ENCODE results near the gene SETD7. TPM values are rescaled to one million over a fixed set of nuclear protein-coding genes. Genes with fewer than 3 reads are reported as not detected.

The SETD7 gene
- total and polyA plus RNA-seq, 2 experiments from 2014 or later: 1.1 to 4.2 TPM

GRCh38 chr4:139581096-139581495 lies 25.1 kb upstream of the SETD7 start:
- H3K79me2 ChIP-seq (replicated peaks; ENCODE audit: insufficient read depth): no peaks in the 10 kb centered on the region
- no peaks in the 10 kb centered on the region for H3F3A ChIP-seq (replicated peaks; ENCODE audit: low read depth)
- H3K27ac ChIP-seq (ENCODE audit: low read depth): no peak overlapping the region
- peaks cover under 1% of the 10 kb centered on the region for H4K20me1 ChIP-seq (replicated peaks; ENCODE audit: insufficient read depth)
- H3K27me3 ChIP-seq (ENCODE audit: insufficient read depth): peaks cover 46% of the 10 kb centered on the region
- H2AFZ ChIP-seq: no peak overlapping the region
- TF ChIP-seq CREB1 (CRISPR knock-in tag; IDR thresholded peaks at IDR 0.05; ENCODE audit: low read depth) (no peak), JUNB (IDR thresholded peaks at IDR 0.05; ENCODE audit: unreplicated experiment) (no peak), ZNF114 (CRISPR knock-in tag; IDR thresholded peaks at IDR 0.05) (no peak), POLR2AphosphoS5 (IDR thresholded peaks at IDR 0.05; ENCODE audit: low read depth) (no peak), STAT1 (IDR thresholded peaks at IDR 0.05; ENCODE audit: unreplicated experiment) (no peak), NANOG (IDR thresholded peaks at IDR 0.05; ENCODE audit: borderline replicate concordance) (no peak), ETS1 (IDR thresholded peaks at IDR 0.05) (no peak), EZH2phosphoT487 (IDR thresholded peaks at IDR 0.05; ENCODE audit: unreplicated experiment) (no peak)
- TF ChIP-seq, protein P1, sequence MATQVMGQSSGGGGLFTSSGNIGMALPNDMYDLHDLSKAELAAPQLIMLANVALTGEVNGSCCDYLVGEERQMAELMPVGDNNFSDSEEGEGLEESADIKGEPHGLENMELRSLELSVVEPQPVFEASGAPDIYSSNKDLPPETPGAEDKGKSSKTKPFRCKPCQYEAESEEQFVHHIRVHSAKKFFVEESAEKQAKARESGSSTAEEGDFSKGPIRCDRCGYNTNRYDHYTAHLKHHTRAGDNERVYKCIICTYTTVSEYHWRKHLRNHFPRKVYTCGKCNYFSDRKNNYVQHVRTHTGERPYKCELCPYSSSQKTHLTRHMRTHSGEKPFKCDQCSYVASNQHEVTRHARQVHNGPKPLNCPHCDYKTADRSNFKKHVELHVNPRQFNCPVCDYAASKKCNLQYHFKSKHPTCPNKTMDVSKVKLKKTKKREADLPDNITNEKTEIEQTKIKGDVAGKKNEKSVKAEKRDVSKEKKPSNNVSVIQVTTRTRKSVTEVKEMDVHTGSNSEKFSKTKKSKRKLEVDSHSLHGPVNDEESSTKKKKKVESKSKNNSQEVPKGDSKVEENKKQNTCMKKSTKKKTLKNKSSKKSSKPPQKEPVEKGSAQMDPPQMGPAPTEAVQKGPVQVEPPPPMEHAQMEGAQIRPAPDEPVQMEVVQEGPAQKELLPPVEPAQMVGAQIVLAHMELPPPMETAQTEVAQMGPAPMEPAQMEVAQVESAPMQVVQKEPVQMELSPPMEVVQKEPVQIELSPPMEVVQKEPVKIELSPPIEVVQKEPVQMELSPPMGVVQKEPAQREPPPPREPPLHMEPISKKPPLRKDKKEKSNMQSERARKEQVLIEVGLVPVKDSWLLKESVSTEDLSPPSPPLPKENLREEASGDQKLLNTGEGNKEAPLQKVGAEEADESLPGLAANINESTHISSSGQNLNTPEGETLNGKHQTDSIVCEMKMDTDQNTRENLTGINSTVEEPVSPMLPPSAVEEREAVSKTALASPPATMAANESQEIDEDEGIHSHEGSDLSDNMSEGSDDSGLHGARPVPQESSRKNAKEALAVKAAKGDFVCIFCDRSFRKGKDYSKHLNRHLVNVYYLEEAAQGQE (IDR thresholded peaks at IDR 0.05; ENCODE audit: unreplicated experiment): no peak
- TF ChIP-seq, protein P2, sequence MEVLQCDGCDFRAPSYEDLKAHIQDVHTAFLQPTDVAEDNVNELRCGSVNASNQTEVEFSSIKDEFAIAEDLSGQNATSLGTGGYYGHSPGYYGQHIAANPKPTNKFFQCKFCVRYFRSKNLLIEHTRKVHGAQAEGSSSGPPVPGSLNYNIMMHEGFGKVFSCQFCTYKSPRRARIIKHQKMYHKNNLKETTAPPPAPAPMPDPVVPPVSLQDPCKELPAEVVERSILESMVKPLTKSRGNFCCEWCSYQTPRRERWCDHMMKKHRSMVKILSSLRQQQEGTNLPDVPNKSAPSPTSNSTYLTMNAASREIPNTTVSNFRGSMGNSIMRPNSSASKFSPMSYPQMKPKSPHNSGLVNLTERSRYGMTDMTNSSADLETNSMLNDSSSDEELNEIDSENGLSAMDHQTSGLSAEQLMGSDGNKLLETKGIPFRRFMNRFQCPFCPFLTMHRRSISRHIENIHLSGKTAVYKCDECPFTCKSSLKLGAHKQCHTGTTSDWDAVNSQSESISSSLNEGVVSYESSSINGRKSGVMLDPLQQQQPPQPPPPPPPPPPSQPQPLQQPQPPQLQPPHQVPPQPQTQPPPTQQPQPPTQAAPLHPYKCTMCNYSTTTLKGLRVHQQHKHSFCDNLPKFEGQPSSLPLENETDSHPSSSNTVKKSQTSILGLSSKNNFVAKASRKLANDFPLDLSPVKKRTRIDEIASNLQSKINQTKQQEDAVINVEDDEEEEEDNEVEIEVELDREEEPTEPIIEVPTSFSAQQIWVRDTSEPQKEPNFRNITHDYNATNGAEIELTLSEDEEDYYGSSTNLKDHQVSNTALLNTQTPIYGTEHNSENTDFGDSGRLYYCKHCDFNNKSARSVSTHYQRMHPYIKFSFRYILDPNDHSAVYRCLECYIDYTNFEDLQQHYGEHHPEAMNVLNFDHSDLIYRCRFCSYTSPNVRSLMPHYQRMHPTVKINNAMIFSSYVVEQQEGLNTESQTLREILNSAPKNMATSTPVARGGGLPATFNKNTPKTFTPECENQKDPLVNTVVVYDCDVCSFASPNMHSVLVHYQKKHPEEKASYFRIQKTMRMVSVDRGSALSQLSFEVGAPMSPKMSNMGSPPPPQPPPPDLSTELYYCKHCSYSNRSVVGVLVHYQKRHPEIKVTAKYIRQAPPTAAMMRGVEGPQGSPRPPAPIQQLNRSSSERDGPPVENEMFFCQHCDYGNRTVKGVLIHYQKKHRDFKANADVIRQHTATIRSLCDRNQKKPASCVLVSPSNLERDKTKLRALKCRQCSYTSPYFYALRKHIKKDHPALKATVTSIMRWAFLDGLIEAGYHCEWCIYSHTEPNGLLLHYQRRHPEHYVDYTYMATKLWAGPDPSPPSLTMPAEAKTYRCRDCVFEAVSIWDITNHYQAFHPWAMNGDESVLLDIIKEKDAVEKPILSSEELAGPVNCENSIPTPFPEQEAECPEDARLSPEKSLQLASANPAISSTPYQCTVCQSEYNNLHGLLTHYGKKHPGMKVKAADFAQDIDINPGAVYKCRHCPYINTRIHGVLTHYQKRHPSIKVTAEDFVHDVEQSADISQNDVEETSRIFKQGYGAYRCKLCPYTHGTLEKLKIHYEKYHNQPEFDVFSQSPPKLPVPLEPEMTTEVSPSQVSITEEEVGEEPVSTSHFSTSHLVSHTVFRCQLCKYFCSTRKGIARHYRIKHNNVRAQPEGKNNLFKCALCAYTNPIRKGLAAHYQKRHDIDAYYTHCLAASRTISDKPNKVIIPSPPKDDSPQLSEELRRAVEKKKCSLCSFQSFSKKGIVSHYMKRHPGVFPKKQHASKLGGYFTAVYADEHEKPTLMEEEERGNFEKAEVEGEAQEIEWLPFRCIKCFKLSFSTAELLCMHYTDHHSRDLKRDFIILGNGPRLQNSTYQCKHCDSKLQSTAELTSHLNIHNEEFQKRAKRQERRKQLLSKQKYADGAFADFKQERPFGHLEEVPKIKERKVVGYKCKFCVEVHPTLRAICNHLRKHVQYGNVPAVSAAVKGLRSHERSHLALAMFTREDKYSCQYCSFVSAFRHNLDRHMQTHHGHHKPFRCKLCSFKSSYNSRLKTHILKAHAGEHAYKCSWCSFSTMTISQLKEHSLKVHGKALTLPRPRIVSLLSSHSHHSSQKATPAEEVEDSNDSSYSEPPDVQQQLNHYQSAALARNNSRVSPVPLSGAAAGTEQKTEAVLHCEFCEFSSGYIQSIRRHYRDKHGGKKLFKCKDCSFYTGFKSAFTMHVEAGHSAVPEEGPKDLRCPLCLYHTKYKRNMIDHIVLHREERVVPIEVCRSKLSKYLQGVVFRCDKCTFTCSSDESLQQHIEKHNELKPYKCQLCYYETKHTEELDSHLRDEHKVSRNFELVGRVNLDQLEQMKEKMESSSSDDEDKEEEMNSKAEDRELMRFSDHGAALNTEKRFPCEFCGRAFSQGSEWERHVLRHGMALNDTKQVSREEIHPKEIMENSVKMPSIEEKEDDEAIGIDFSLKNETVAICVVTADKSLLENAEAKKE (CRISPR knock-in tag; IDR thresholded peaks at IDR 0.05): no peak
- H3K36me3 Mint-ChIP-seq (ENCODE audit: low read depth): no peaks in the 10 kb centered on the region
- DNase-seq (ENCODE audit: low spot score): no peak
- H3K4me1 Mint-ChIP-seq: peaks cover 25% of the 10 kb centered on the region
- no peak overlapping the region for H3K27ac Mint-ChIP-seq
- no peak overlapping the region for H3K4me2 ChIP-seq
- H3K4me3 Mint-ChIP-seq: no peak overlapping the region
- peaks cover 6% of the 10 kb centered on the region for H3K27me3 Mint-ChIP-seq (ENCODE audit: insufficient read depth, low read depth, poor library complexity)
- ATAC-seq: no peak
- peaks cover 9% of the 10 kb centered on the region for H3K4me1 ChIP-seq (ENCODE audit: insufficient read depth)
- H3K4me3 ChIP-seq: no peak overlapping the region
- no peaks in the 10 kb centered on the region for H3K9me3 Mint-ChIP-seq
- H3K36me3 ChIP-seq (ENCODE audit: insufficient read depth): no peaks in the 10 kb centered on the region
- H3K9me2 ChIP-seq (ENCODE audit: insufficient read depth): peaks cover under 1% of the 10 kb centered on the region; the same call in 1 of the 2 replicates
